Measurements from ENCODE around the gene JCAD.
A peak's percentile ranks its signal among the peaks of the same experiment; 100 is the strongest.
"Not testable (repeated sequence)": the region's sequence is repeated elsewhere in the genome, so short reads cannot be mapped to it uniquely, and the experiment has no call there.

JCAD gene, protein sequence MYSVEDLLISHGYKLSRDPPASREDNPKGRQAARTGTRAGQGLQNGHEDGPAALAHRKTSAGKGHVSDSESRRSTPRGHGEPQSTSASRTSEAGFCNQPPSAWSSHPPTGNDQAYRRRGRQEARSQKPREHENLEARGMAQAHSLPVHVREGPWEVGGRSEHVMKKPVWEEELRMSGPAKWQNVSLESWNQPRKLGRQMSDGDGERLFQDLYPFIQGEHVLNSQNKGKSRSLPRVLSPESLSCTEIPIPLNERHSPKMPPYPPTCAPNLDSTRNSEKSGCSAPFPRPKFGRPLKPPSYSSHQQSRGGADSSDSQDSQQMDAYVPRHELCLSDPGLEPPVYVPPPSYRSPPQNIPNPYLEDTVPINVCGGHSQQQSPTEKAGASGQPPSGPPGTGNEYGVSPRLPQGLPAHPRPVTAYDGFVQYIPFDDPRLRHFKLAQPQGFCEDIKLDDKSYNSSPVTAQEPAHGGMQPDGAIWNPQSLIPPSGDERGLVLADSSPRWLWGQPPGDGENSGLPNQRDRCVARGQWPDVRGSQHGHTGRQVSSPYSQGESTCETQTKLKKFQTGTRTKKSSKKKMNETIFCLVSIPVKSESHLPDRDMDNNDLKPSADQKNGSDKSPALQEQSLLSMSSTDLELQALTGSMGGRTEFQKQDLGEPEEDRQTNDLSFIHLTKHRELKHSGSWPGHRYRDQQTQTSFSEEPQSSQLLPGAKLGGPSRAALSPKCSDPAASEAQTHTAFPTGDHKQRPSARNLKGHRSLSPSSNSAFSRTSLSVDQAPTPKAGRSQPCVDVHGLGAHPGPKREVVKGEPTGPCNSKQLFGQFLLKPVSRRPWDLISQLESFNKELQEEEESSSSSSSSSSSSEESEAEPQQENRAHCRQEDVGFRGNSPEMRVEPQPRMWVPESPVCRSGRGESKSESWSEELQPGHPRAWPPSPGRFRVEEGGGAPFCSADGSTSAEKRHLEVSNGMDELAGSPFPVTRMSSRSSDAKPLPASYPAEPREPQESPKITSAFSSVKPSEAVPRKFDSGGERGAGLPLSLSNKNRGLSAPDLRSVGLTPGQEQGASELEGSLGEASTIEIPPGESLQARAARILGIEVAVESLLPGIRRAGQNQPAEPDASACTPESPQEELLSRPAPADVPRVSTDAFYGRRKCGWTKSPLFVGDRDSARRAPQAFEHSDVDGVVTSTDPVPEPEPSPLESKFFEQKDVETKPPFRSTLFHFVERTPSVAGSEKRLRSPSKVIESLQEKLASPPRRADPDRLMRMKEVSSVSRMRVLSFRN (N-terminal part only)

DNA sequence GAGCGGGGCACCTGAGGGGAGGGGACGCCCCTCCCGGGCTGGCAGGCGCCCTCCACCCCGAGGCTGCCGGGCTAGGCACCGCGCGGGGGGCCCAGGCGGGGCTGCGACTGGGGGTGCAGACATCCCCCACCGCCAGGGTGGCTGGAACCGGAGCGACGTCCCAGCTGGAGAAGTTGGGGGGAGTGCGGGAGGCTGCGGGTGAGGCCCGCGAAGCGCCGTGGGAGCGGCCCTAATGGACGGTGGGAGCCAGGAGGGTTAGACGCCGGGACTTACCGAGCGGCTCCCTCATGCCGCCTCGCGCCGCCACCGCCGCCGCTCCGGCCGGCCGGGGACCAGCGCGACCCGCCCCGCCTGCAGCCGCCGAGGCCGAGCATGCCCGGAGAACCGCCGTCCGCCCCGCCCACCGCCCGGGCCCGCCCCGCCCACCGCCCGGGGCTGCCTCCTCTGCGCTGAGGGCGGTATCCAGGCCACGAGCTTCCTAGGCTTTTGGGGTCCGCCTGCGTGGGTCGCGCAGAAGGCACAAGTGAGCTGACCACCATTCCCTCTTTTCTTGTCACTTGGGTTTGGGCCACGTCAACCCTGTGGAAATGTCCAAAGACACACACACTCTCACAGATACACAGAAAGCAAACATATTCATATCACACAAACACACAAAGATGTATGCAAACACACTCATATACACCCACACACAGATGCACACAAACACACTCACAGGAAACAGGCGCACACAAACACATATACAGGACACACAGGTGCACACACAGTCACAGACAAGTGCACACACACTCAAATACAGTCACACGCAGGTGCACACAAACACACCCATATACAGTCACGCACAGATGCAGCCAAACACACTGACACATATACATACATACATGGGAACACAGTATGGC lies at the start of gene JCAD:
TSS of gene JCAD (minus strand) at position 378 of the 899 bp plus-strand sequence. CDS start 11,774 bp downstream, outside the sequence.
- peak; percentile 48 for DNase-seq

DNA sequence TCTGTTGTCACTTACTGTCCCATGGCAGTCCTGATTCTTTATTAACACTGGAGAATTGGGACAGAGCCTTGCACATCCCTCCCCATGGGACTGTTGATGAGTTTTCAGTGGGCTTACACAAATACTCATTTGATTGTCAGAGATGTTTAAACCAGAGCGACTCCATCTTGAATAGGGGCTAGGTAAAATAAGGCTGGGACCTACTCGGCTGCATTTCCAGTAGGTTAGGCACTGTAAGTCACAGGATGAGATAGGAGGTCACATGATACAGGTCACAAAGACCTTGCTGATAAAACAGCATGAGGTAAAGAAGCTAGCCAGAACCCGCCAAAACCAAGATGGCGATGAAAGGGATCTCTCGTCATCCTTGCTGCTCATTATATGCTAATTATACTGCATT lies 47.6 kb upstream of the JCAD start:
- no peak for DNase-seq

- no peak for DNase-seq
Measured at GRCh38 chr10:30103595-30104320, 44.4 kb upstream of the JCAD start.

- not testable (repeated sequence) for DNase-seq
Measured at GRCh38 chr10:30099706-30100105, 40.3 kb upstream of the JCAD start.

DNA sequence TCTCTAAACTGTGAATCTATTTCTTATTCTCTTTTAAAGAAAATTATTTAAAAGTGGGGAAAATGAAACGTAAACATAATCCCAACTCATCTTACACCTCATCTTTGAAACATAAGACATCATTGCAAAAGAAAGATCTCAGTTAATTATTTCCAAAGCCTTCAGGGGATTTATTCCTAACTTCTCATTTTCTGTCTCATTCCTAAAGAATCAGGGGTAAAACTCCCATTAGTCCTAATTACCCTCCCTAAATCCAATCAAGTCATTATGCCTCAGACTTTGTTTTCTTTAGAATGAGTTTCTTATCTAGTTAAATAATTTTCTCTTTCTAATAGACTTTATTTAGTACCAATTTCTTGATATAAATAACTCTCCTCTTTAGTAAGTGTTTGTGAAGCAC lies 39.7 kb upstream of the JCAD start:
- no peak for DNase-seq

DNA sequence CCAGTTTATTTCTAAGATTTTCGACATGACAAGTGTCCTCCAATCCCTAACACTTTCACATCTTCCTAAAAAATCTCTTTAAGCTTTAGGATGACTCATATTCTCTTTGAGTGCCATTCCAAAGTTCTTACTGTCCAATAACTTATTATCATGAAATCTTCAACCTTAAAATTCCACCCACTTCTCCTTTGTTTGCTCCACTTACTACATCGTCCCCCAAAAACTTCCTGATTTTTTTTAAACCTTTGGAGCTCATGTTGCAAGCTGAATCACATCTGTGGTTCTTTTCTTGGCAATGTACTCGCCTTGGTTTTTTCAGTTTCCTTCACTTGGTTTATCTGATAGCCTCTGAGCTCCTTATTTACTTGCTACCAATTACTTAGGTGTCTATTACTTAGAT lies 39.2 kb upstream of the JCAD start:
- no peak for DNase-seq

- no peak for DNase-seq
Measured at GRCh38 chr10:30096564-30096963, 37.2 kb upstream of the JCAD start.

DNA sequence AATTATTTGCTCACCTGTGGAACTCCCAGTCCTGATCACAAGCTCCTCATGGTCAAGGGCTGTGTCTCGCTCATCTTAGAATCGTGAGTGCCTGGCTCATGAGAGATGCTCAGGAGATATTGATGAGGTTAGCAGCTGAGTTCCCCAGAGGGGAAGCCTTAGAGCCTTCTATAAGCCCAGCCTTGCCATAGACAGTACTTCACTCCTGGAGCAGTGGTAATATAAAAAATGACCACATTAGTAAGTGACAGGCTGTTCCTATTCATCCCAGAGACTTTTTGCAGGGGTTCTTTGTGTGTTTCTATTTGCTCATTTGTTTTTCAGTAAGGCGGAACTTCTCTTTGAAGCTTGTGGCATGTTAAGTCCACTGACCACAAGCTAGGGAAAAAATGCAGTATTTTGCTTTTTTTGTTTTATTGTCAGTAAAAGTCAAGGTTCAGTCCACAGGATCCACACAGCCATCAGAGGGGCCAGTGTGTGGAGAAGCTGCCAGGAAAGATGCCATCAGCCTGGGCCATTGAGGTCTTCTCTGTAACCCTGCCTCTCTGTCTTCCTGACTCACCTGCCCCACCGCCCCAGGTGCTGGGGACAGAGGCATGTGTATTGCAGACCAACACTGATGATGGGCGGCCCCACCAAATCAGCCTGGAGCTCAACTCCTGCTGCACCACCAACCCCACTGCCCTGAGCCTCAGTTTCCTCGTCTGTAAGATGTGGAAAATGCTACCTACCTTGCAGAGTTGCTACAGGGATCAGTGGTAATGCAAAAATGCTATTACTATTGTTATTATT lies 36.4 kb upstream of the JCAD start:
- no peak for DNase-seq

DNA sequence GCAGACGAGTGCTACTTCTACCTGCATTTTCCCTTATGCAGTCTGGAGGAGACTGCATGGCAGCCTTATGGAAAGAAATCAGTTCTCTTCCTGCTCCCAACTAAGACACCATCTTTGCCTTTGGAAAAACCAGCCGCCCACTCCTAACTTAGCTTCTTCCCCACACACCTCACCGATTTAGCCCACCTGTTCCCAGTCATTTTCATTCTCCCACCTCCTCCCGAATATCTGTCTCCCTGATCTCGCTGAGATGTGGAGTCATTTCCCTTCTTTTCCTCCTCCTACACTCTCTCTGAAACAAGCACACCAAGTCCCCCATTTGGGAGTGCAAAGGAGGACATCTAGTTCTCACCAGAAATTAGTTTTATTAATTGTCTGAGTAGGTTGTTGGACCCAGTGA lies 35.2 kb upstream of the JCAD start:
- DNase-seq: no peak

DNA sequence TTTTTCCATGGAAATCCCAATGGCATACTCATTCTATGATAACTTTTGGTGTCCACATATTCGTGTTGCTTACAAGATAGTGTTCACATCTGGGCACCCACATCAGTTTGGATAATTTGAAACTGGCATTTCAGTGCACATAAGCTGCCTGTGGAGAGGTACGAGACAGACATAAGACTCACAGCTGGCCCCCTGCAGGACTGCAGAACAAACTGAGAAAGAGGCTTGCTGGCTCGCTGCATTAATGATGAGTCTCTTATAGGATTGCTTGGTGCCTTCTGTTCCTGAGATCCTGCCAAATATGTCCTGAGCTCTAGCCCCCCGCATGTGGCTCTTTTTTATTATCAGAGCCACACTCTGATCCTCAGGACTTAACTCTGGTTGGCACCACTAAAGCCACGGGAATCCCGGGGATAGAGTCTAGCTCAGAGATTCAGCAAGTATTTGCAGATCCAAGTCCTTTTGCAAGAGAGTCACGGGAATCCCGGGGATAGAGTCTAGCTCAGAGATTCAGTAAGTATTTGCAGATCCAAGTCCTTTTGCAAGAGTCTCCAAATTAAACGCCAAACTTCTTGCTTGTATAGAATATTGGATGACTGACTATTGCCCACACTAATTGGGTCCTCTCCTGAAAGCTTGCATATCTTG lies 34.0 kb upstream of the JCAD start:
- no peak for DNase-seq

DNA sequence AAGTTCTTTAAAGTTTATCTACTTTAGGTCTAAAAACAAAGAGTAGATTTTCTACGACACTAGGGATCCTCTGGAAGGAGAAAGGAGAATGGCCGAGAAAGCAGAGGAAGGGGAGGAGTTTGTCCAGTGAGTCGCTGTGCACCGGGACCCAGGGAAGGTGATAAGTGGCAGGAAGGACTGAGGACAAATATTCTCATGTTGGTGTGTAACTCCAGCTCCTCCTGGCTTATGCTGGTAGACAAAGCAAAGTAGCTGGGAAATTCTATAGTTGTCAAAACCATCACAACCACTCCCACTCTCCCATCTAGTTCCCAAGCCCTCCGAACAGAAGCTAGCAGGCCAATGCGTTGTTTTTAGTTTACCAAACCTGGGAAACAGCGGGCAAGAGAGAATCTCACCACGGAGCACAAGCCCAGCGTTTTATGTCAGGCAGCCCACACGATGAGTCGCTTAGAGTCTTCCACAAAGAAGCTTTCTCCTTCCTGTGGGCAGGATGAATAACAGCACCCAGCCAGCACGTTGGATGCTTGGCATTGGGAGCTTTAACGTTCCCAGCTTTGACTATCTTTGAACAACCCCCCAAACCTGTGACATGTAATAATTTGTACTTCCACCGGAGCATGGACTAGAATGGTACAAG lies 32.9 kb upstream of the JCAD start:
- no peak for DNase-seq

GRCh38 chr10:30091136-30091535 lies 31.8 kb upstream of the JCAD start:
- DNase-seq: no peak

DNA sequence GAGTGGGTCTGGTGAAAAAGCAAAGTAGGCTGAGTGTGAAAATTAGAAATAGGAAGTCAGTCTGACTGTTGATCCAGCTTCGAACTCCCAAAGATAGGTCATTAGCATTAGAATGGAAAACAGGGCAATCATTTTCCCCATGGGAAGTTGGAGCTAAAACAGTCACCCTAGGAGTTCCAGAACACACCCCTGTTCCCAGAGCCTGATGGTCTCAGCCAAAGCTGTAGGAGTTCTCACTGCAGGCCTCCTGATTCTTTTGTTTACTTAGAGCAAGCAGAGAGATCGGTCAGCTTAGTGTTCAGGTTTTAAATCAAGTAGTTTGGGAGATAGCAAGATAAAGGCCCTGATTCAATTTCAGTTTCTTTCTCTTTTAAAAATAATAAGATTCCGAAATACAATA lies 28.8 kb upstream of the JCAD start:
- no peak for DNase-seq

- DNase-seq: no peak
Measured at GRCh38 chr10:30083934-30084333, 24.5 kb upstream of the JCAD start.

DNA sequence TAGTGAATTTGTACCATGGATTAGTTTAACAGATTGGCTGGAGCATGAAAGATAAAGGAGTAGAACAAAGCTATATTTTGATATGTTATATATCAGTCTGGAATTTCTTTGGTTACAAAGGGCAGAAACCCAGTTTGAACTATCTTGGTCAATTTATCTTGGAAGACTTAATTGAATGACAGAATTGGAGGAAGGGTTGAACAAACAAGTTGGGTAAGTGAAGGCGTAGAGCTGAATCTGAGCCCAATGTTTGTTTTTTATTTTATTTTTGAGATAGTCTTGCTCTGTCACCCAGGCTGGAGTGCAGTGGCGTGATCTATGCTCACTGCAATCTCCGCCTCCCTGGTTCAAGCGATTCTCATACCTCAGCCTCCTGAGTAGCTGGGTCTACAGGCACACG lies 21.8 kb upstream of the JCAD start:
- DNase-seq: no peak

- no peak for DNase-seq
Measured at GRCh38 chr10:30080161-30080560, 20.8 kb upstream of the JCAD start.

GRCh38 chr10:30079408-30079807 lies 20.0 kb upstream of the JCAD start:
- no peak for DNase-seq

GRCh38 chr10:30075481-30075880 lies 16.1 kb upstream of the JCAD start:
- no peak for DNase-seq

GRCh38 chr10:30074933-30075332 lies 15.5 kb upstream of the JCAD start:
- DNase-seq: no peak
